ENCODE results near the gene UBTFL1.

- TF ChIP-seq, protein P1, sequence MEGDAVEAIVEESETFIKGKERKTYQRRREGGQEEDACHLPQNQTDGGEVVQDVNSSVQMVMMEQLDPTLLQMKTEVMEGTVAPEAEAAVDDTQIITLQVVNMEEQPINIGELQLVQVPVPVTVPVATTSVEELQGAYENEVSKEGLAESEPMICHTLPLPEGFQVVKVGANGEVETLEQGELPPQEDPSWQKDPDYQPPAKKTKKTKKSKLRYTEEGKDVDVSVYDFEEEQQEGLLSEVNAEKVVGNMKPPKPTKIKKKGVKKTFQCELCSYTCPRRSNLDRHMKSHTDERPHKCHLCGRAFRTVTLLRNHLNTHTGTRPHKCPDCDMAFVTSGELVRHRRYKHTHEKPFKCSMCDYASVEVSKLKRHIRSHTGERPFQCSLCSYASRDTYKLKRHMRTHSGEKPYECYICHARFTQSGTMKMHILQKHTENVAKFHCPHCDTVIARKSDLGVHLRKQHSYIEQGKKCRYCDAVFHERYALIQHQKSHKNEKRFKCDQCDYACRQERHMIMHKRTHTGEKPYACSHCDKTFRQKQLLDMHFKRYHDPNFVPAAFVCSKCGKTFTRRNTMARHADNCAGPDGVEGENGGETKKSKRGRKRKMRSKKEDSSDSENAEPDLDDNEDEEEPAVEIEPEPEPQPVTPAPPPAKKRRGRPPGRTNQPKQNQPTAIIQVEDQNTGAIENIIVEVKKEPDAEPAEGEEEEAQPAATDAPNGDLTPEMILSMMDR (IDR thresholded peaks at IDR 0.05): no peak
- no peak for TF ChIP-seq POLR2A (IDR thresholded peaks at IDR 0.05)
Observed at GRCh38 chr11:90124946-90125345, 39.2 kb downstream of the UBTFL1 start.

Data from testis (tissue), 2 donors.